ENCODE results near the gene IFNA7.
"Not testable (repeated sequence)": the region's sequence is repeated elsewhere in the genome, so short reads cannot be mapped to it uniquely, and the experiment has no call there.

Gene IFNA7

DNA sequence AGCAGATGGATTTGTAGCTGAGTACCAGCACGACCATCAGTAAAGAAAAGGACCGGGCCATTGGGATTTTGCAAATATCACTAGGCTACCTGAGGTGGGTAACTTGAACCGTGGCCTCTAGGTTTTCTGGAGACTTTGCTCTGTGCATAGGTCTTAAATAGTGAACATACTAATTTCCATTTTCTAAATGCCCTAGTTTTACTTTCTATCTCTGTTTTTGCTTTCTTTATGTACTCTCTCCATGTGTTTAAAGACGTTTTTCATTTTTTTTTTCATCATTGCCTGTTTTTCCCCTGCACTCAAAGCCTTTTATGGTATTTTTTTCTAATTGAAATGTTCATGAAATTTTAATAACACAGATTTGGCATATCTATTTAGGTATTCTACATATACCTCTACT is at the start of gene IFNA7:
Gene IFNA7 (minus strand): TSS at position 101 of the 400 bp plus-strand sequence. CDS start 40 bp downstream, at position 61.
- not testable (repeated sequence) for DNase-seq (ENCODE audit: low spot score)

DNA sequence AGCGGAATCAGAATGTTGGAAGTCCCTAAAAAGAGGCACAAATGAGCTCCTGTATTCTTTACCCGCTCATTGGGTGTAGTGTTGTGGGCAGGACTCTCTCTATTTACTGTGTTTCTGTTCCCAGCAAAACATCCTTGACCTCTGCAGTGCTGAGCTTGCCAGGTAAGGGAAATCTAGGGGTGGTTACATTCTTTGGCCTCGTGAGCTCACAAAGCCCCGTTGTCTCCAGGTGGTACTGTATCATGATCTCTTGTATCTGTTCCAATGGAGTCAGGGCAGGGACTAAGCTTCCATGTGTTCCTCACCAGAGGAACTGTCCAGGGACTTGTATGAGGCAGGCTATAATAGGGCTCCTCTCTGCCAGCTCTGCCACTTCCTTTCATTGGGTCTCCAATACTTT is 49.6 kb upstream of the IFNA7 start:
- DNase-seq (ENCODE audit: low spot score): no peak

DNA sequence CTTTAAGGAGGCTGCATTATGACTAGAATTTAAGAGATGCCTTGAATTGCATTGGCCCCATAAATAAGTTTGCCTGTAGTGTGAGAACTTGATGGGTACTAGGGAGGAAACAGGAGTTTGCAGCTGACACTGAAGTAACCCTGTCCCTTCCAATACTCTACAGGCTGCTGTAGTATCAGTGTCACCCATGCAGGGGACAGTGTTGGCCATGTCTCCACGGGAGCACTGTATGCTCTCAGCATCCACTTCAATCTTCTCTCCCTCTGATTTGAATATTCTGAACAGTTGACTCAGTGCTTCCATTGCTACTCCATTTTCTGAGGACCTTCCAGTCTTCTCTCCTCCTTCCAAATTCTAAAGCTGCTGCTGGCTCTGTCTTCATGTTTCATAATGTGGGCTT is 49.2 kb upstream of the IFNA7 start:
- no peak for DNase-seq (ENCODE audit: low spot score)

DNA sequence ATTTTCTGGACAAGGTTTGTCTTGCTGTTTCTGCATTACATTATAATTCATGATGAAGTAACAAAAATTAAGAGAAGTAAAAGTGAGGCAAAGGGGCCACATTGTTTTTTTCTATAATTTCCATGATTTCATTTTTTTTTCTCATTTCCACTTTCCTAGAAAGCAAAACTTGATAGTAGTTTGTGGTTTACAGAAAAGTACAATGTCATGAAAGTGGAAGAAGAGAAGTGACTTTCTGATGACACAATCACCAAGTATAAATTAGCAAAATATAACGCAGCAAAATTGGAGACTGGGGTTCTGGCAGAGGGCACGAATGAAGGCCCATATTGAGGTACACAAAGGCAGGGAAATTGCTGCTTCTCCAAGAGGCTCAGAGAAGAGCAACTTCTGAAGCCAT is 42.8 kb upstream of the IFNA7 start:
- no peak for DNase-seq (ENCODE audit: low spot score)

DNA sequence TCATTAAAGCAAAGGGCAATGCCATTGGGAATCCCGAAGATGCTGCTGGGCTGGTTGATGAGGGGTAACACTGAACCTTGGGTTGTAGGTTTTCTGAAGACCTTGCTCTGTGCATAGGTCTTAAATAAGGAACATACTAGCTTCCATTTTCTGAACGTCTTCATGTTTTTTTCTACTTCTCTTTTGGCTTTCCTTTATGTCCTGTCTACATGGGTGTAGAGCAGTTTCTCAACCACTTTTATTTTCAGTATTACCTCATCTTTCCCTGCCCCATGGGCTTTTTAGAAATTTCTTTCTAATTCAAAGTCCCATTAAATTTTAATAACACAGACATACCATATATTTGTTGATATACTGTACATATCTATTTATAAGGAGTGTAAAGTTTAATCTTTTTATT is 37.9 kb upstream of the IFNA7 start, which contains the start of gene IFNA14:
Gene IFNA14 (minus strand): TSS at position 95 of the 400 bp plus-strand sequence. CDS start 70 bp downstream, at position 25.
- DNase-seq (ENCODE audit: low spot score): no peak

DNA sequence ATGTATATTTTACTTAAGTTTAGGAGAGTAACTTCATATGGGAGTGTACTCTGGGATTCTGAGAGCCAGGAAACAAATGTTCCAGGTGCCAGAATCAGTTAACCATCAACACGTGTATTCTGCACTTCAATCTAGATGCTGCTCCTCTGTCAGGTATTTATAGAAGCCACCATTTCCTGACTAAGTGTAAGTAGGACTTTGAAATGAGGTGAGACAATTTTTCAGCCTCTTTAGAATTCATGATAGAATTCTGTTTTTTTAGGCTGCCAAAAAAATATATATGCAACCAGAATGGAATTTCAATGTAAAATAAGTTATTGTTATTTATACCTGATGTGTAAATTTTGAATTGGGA is 34.3 kb upstream of the IFNA7 start:
- not testable (repeated sequence) for DNase-seq (ENCODE audit: low spot score)

DNA sequence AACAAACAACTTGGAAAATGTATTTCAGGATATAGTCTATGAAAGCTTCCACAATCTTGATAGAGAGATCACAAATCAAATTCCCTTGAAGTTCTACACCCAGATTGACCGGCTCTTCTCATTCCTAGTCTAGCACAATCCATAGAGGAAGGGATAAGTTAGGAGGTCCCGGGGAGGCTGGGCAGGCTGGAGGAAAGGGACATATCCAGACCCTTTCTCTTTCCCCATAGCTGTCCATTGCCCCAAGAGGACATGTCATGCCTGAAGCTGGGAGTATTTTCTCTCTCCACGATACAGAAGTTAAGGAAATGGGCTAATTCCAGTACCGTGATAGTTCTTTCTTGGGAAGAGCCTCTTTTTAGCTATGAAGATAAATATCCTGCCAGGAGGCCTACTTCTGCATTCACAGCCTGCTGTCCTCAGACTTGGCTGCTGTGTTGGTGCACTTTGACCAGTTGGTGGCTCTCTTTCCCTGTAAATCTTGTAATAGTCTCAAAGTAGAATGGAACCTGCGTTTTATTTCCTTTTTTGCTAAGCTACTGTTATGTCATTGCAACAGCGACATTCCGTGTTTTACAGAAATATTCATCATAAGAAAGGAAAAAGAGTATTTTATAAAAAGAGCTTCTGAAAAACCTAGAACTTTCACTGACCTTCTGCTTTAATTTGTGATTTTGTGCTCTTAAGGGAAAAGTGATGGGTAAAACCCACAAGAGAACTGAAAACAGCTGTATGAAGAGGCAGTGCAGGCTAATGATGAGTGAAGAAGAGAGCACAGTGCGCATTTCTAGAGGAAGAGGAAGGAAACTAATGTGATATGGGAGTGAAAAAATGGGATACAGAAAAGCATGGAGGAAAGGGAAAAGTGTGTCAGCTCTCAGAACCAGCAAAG is 33.7 kb upstream of the IFNA7 start:
- peak; percentile 41 for DNase-seq (ENCODE audit: low spot score)

DNA sequence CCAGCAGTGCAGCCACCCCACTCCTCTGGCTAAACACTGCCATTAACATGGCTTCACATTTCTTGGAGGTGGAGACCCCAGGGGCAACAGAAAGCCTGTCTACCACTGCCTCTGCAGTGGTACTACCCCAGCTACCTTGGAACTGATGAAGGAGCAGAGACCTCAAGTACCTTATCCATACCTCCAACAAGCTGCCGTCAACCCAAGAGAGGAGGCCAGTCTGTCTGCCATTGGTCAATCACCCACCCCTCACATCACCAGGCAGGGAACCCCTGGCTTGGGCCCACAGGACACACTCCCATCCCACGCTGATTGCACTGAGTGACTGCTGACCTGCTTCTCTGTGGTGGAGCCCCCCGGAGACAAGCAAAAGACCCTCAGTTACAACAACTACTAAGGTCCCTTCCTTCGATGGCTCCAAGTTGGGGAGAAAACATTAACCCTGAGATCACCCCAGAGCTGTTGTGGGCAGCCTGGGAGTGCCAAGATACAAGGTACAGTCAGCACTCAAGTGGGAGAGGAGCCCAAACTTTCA is 32.2 kb upstream of the IFNA7 start:
- no peak for DNase-seq (ENCODE audit: low spot score)

DNA sequence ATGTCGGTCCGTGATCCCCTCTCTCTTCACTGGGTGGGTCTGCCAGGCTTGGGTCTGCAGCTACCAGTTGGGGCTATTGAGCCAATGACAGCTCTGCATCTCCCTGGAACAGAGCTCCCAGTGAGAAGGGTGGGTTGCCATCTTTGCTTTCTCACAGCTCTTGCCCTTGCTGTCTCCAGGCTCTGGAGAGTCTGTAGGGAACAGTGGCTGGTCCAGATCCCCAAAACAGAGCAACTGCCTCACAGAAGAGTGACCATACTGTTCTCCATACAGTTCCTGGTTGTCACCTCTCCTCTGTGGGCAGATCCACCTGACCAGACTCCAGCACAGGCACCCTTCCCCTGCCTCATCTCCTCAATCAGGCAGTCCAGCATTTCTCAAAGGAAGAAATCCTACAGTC is 31.3 kb upstream of the IFNA7 start:
- no peak for DNase-seq (ENCODE audit: low spot score)

DNA sequence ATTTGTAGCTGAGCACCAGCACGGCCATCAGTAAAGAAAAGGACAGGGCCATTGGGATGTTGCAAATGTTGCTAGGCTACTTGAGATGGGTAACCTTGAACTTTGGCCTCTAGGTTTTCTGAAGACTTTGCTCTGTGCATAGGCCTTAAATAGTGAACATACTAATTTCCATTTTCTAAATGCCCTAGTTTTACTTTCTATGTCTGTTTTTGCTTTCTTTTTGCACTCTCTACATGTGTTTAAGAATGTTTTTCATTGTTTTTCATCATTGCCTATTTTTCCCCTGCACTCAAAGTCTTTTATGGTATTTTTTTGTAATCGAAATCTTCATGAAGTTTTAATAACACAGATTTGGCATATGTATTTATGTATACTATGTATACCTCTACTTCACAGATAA is 26.1 kb upstream of the IFNA7 start, which contains the start of gene IFNA17:
Gene IFNA17 (minus strand): TSS at position 101 of the 400 bp plus-strand sequence. CDS start 49 bp downstream, at position 52.
- no peak for DNase-seq (ENCODE audit: low spot score)

DNA sequence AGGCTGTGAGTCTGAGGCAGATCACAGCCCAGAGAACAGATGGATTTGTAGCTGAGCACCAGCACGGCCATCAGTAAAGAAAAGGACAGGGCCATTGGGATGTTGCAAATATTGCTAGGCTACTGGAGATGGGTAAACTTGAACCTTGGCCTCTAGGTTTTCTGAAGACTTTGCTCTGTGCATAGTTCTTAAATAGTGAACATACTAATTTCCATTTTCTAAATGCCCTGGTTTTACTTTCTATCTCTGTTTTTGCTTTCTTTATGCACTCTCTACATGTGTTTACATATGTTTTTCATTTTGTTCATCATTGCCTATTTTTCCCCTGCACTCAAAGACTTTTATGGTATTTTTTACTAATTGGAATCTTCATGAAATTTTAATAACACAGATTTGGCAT is 15.2 kb upstream of the IFNA7 start, which contains the start of gene IFNA16:
Gene IFNA16 (minus strand): TSS at position 101 of the 400 bp plus-strand sequence. CDS start 6 bp downstream, at position 95.
- not testable (repeated sequence) for DNase-seq (ENCODE audit: low spot score)

DNA sequence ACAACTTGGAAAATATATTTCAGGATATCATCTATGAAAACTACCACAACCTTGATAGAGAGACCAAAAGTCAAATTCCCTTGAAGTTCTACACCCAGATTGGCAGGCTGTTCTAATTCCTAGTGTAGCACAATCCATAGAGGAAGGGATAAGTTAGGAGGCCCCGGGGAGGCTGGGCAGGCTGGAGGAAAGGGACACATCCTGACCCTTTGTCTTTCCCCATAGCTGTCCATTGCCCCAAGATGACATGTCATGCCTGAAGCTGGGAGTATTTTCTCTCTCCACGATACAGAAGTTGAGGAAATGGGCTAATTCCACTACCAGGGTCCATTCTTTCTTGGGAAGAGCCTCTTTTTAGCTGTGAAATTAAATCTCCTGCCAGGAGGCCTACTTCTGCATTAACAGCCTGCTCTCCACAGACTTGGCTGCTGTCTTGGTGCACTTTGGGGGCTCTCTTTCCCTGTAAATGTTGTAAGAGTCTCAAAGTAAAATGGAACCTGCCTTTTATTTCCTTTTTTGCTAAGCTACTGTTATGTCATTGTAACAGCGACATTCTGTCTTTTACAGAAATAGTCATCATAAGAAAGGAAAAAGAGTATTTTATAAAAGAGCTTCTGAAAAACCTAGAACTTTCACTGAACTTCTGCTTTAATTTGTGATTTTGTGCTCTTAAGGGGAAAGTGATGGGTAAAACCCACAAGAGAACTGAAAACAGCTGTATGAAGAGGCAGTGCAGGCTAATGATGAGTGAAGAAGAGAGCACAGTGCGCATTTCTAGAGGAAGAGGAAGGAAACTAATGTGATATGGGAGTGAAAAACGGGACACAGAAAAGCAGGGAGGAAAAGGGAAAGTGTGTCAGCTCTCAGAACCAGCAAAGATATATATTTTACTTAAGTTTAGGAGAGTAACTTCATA is 11.7 kb upstream of the IFNA7 start:
- peak; percentile 4 for DNase-seq (ENCODE audit: low spot score)

DNA sequence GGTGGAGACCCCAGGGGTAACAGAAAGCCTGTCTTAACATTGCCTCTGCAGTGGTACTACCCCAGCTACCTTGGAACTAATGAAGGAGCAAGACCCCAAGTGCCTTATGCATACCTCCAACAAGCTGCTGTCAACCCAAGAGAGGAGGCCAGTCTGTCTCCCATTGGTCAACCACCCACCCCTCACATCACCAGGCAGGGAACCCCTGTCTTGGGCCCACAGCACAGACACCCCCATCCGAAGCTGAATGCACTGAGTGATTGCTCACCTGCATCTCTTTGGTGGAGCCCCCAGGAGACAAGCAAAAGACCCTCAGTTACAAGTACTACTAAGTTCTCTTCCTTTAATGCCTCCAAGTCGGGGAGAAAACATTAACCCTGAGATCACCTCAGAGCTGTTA is 10.2 kb upstream of the IFNA7 start:
- DNase-seq (ENCODE audit: low spot score): not testable (repeated sequence)

DNA sequence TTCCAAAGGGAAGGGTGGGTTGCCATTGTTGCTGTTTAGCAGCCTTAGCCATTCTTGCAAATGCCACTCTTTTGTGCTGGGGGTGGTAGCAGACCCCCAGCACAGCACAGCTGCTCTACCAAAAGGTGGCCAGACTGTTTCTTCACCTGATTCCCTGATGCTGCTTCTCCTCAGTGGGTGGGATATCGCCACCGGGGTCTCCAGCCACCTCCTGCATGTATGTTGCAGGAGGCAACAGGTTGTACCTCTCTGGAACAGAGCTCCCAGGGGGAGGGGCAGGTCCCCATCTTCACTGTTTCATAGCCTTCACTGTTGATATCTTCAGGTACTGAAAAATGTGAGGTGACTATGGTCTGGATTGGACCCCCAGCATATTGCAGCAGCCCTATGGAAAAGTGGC is 8.8 kb upstream of the IFNA7 start:
- not testable (repeated sequence) for DNase-seq (ENCODE audit: low spot score)

DNA sequence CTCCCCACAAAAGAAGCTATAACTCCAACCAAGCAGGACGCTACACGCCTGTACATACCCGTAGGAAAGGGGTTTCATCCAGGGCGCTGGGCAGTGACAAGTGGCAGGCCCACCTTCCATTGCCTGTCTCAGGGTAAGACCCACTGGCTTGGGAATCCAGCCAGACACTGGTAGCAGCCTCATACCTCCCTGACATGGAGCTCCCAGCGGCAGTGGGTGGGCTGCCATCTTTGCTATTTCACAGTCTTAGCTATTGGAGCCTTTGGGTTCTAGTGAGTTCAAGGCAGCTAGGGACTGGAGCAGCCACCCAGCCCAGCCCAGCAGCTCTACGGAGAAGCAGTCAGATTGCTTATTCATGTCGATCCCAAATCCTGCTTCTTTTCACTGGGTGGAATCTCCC is 8.3 kb upstream of the IFNA7 start:
- no peak for DNase-seq (ENCODE audit: low spot score)

DNA sequence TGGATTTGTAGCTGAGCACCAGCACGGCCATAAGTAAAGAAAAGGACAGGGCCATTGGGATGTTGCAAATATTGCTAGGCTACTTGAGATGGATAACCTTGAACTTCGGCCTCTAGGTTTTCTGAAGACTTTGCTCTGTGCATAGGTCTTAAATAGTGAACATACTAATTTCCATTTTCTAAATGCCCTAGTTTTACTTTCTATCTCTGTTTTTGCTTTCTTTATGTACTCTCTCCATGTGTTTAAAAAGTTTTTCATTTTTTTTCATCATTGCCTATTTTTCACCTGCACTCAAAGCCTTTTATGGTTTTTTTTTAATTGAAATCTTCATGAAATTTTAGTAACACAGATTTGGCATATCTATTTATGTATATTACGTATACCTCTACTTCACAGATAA is 5.0 kb upstream of the IFNA7 start, which contains the start of gene IFNA10:
Gene IFNA10 (minus strand): TSS at position 101 of the 400 bp plus-strand sequence. CDS start 46 bp downstream, at position 55.
- not testable (repeated sequence) for DNase-seq (ENCODE audit: low spot score)

DNA sequence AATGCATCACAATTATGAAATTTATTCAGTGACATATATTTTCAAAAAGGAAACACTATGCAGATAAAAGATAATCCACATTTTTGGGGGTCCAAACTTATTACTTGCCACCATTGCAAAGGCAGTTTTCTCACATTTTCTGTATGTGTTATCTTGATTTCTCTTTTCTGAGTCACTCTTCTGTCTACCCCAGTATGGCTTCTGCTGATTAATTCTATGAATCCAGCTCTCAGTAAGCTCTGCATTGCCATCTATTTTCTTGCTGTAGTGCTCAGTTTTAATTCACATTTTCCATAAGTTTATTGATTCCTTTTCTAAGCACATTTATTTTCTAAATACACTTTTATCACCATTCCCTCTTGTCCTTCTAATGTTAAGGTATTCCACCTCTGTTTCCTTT is 3.2 kb upstream of the IFNA7 start:
- no peak for DNase-seq (ENCODE audit: low spot score)

DNA sequence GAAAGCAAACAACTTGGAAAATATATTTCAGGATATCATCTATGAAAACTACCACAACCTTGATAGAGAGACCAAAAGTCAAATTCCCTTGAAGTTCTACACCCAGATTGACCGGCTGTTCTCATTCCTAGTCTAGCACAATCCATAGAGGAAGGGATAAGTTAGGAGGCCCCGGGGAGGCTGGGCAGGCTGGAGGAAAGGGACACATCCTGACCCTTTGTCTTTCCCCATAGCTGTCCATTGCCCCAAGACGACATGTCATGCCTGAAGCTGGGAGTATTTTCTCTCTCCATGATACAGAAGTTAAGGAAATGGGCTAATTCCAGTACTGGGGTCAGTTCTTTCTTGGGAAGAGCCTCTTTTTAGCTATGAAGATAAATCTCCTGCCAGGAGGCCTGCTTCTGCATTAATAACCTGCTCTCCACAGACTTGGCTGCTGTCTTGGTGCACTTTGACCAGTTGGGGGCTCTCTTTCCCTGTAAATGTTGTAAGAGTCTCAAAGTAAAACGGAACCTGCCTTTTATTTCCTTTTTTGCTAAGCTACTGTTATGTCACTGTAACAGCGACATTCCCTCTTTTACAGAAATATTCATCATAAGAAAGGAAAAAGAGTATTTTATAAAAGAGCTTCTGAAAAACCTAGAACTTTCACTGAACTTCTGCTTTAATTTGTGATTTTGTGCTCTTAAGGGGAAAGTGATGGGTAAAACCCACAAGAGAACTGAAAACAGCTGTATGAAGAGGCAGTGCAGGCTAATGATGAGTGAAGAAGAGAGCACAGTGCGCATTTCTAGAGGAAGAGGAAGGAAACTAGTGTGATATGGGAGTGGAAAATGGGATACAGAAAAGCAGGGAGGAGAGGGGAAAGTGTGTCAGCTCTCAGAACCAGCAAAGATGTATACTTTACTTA is 6.9 kb downstream of the IFNA7 start:
- DNase-seq (ENCODE audit: low spot score): peak; percentile 3

DNA sequence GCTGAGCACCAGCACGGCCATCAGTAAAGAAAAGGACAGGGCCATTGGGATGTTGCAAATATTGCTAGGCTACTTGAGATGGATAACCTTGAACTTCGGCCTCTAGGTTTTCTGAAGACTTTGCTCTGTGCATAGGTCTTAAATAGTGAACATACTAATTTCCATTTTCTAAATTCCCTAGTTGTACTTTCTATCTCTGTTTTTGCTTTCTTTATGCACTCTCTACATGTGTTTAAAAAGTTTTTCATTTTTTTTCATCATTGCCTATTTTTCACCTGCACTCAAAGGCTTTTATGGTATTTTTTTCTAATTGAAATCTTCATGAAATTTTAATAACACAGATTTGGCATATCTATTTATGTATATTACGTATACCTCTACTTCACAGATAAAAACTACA is 14.5 kb downstream of the IFNA7 start, which contains the start of gene IFNA4:
Gene IFNA4 (minus strand): TSS at position 101 of the 400 bp plus-strand sequence. CDS start 56 bp downstream, at position 45.
- DNase-seq (ENCODE audit: low spot score): not testable (repeated sequence)

DNA sequence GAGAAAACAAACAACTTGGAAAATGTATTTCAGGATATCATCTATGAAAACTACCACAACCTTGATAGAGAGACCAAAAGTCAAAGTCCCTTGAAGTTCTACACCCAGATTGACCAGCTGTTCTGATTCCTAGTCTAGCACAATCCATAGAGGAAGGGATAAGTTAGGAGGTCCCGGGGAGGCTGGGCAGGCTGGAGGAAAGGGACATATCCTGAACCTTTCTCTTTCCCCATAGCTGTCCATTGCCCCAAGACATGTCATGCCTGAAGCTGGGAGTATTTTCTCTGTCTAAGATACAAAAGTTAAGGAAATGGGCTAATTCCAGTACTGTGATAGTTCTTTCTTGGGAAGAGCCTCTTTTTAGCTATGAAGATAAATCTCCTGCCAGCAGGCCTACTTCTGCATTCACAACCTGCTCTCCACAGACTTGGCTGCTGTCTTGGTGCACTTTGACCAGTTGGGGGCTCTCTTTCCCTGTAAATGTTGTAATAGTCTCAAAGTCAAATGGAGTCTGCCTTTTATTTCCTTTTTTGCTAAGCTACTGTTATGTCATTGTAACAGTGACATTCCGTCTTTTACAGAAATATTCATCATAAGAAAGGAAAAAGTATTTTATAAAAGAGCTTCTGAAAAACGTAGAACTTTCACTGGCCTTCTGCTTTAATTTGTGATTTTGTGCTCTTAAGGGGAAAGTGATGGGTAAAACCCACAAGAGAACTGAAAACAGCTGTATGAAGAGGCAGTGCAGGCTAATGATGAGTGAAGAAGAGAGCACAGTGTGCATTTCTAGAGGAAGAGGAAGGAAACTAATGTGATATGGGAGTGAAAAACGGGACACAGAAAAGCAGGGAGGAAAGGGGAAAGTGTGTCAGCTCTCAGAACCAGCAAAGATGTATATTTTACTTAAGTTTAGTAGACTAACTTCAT is 18.9 kb downstream of the IFNA7 start:
- DNase-seq (ENCODE audit: low spot score): not testable (repeated sequence)

Measured in AG08395 (cell line).